ENCODE results near the gene GAD1.

GRCh38 chr2:170823898-170824215 lies 7.2 kb downstream of the GAD1 start:
- TF ChIP-seq CTCF (IDR thresholded peaks at IDR 0.05; ENCODE audit: low read depth, low read length): no peak
- no peak for TF ChIP-seq EZH2phosphoT487 (IDR thresholded peaks at IDR 0.05; ENCODE audit: low read depth)

All from OCI-LY3 (cell line).